Measurements from ENCODE around the gene UNC5B.

DNA sequence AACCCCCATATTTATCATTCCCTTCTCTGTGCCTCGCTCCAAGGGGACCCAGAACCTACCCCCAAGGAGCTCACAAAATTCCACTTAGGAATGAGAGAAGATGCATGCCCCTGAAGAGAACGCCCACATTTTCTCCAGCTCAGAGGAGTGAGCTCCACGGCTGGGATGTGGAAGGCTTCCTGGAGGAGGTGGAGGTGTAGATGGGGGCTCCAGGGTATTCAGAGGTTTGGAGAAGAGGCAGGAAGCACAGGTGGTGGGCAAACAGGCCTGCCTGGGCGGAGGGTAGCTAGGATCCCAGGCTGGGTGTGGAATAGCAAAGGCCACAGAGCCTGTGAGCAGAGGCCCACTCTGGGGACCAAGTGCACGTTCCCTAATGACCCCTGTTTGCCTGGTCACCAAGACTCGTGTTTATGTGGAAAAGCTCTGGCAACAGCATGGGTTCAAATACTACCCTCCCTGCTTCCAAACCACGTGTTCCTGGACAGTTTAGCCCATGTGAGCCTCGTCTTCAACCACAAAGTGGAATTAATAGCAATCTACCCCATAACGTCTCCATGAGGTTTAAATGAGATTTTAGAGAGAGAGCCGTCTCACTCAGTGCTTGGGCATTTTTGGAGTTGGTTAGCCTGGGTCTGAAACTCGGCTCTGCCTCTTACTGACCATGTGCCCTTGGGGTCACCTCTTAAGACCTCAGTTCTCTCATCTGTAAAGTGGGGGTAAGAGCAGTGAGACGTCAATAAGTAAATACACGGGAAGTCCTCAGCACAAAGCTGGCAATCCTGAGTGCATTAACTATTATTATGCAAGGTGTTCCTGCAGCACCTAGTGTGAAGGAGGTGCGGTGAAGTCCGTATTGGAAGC, 24.7 kb downstream of the UNC5B start:
- TF ChIP-seq POLR2A (IDR thresholded peaks at IDR 0.05) = no peak
- TF ChIP-seq CTCF (IDR thresholded peaks at IDR 0.05) = no peak
- no peak for TF ChIP-seq EP300 (IDR thresholded peaks at IDR 0.05)

All from tibial nerve (tissue), 4 donors.